Measurements from ENCODE around the gene SGSH. TPM values are rescaled to one million over a fixed set of nuclear protein-coding genes. Genes with fewer than 3 reads are reported as not detected.

Gene SGSH
- polyA plus RNA-seq, 4 donors = 28.4 to 54.6 (median 35.8) TPM

DNA sequence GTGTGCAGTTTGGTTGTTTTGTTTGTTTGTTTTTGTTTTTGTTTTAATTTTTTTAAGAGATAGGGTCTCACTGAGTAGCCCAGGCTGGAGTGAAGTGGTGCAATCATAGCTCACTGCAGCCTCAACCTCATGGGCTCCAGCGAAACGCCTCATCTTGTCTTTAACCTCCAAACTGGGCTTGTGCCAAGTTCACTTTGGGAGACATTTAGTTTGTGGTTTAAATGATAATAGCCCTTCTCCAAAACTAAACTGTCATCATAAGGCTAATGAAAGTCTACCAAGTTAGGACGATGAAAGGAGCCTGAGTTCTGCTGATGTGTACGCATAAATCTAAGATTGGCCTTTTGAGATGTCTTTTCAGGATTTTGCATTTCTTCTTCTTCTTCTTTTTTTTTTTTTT, 56.8 kb downstream of the SGSH start:
- no peak for DNase-seq (ENCODE audit: low read depth in 4 of 4, low spot score in 3 of 4)

DNA sequence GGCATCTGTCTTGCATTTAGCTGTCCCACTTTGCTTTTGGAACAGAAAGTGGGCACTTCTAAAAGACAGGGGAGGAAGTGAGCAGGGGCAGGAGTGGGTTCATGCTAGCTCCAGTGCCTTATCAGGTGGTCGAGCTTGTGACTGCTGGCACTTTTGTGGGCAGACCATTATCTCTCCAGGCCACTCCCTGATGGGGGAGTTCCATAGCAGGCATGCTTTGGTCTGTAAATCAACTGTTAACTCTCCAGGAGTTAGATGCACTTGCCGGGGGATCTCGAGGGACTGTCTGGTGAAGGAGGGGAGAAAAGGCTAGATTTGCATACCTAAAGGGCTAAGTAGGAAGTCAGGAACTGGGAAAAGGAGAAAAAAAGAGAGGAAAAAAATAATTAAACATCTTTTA, 59.6 kb downstream of the SGSH start:
- no peak for DNase-seq (ENCODE audit: low read depth in 4 of 4, low spot score in 3 of 4)

Other genes with a start within 250 kb of the SGSH start
- 10 to 100 TPM; 27.8 to 31.5 (median 30.4) TPM for gene TBC1D16, start 184.5 kb downstream of the SGSH start, polyA plus RNA-seq (ENCODE audit: insufficient read length in 4 of 4)
- 10 to 100 TPM in 3 of 4 donors, 1 to 10 TPM in 1; 6.8 to 18.0 (median 14.3) TPM for gene CCDC40, start 183.7 kb downstream of the SGSH start, polyA plus RNA-seq (ENCODE audit: insufficient read length in 4 of 4)
- 10 to 100 TPM; 35.5 to 71.0 (median 42.4) TPM for gene GAA, start 118.8 kb downstream of the SGSH start, polyA plus RNA-seq (ENCODE audit: insufficient read length in 4 of 4)
- gene EIF4A3, start 73.2 kb downstream of the SGSH start, polyA plus RNA-seq (ENCODE audit: insufficient read length in 4 of 4) = 100 to 1,000 TPM; 102 to 122 (median 115) TPM
- 1 to 10 TPM in 3 of 4 donors, under 1 TPM in 1; 0.59 to 3.5 (median 1.7) TPM for gene CARD14, start 50.3 kb downstream of the SGSH start, polyA plus RNA-seq (ENCODE audit: insufficient read length in 4 of 4)
- 10 to 100 TPM; 18.5 to 34.9 (median 21.7) TPM for gene SLC26A11, start 94 bp upstream of the SGSH start, polyA plus RNA-seq (ENCODE audit: insufficient read length in 4 of 4)
- gene RNF213, start 40.5 kb upstream of the SGSH start, polyA plus RNA-seq (ENCODE audit: insufficient read length in 4 of 4) = 10 to 100 TPM; 44.5 to 79.9 (median 61.2) TPM
- 10 to 100 TPM; 24.0 to 41.2 (median 29.6) TPM for gene ENDOV, start 194.8 kb upstream of the SGSH start, polyA plus RNA-seq (ENCODE audit: insufficient read length in 4 of 4)